GM13976 (cell line): ENCODE data around the gene ZNF469.

Experiments used
- DNase-seq: peaks from one replicate; pipeline ENCODE4 v3.0.0; 2012; ENCODE audit warnings: low spot score
- in situ Hi-C: fragments of 300-500 bp; cut with MboI; formaldehyde crosslinking; loops from one replicate; pipeline ENCODE4 v1.12.0; 2022; ENCODE audit warnings: low sequenced_read_pairs, mixed read lengths, inconsistent platforms; ENCODE audit not compliant: unreplicated experiment
- TF ChIP-seq, protein P1 (sequence below): IDR thresholded peaks from 2 replicates; pipeline ENCODE4 v1.5.1; 2012; ENCODE audit warnings: borderline replicate concordance, mild to moderate bottlenecking; ENCODE audit not compliant: insufficient read depth; ENCODE audit errors: extremely low read depth, missing control alignments, control extremely low read depth

Gene ZNF469

DNA sequence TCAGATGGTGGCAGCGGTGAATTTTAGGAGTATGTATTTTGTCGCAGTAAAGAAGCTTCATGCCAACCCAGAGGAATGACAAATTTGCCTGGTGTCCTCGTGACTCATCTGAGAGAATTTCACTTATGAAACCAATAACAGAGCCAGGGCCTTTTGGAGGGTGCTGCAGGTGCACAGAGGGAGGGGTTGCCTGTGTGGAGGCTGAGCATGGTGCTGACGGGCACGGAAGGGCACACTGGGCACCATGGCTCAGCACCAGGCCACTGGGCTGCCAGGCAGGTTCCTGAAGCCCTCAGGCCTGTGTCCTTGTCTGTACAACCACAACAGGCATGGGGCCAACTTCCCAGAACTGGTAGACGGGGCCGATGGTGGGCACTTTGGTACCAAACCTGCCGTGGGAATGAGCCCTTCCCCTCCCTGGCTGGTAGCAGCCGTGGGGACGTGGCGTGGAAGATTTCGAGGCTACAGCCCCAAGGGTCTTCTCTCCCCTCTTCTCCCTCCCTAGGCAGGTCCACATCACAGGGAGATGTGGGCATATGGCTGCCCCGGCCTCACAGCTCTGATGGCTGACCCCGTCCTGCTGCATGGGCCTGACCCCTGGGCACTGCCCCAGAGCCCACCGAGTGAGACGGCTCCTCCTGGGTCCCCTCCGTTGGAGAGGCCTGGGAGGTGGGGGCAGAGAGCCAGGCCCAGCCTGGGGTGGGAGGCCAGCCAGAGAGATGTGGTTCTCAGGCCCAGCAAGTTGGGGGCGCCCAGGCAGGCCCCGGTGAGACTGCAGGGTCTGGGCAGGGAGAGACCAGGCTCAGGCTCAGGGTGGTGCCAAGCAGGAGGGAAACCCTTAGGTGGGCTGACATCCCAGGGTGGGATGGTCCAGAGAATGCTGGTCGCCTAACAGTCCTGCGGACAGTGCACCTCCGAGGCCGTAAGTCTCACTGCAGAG, 30.2 kb upstream of the ZNF469 start:
- in situ Hi-C loops: no loop called here
- no peak for DNase-seq
- TF ChIP-seq, protein P1, sequence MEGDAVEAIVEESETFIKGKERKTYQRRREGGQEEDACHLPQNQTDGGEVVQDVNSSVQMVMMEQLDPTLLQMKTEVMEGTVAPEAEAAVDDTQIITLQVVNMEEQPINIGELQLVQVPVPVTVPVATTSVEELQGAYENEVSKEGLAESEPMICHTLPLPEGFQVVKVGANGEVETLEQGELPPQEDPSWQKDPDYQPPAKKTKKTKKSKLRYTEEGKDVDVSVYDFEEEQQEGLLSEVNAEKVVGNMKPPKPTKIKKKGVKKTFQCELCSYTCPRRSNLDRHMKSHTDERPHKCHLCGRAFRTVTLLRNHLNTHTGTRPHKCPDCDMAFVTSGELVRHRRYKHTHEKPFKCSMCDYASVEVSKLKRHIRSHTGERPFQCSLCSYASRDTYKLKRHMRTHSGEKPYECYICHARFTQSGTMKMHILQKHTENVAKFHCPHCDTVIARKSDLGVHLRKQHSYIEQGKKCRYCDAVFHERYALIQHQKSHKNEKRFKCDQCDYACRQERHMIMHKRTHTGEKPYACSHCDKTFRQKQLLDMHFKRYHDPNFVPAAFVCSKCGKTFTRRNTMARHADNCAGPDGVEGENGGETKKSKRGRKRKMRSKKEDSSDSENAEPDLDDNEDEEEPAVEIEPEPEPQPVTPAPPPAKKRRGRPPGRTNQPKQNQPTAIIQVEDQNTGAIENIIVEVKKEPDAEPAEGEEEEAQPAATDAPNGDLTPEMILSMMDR: no peak

- DNase-seq: no peak
- in situ Hi-C loops: no loop called here
- TF ChIP-seq, protein P1: no peak
Measured at GRCh38 chr16:88353232-88353631, 29.5 kb upstream of the ZNF469 start.

- in situ Hi-C loops: no loop called here
- no peak for DNase-seq
- TF ChIP-seq, protein P1: no peak
Measured at GRCh38 chr16:88353691-88354090, 29.1 kb upstream of the ZNF469 start.

DNA sequence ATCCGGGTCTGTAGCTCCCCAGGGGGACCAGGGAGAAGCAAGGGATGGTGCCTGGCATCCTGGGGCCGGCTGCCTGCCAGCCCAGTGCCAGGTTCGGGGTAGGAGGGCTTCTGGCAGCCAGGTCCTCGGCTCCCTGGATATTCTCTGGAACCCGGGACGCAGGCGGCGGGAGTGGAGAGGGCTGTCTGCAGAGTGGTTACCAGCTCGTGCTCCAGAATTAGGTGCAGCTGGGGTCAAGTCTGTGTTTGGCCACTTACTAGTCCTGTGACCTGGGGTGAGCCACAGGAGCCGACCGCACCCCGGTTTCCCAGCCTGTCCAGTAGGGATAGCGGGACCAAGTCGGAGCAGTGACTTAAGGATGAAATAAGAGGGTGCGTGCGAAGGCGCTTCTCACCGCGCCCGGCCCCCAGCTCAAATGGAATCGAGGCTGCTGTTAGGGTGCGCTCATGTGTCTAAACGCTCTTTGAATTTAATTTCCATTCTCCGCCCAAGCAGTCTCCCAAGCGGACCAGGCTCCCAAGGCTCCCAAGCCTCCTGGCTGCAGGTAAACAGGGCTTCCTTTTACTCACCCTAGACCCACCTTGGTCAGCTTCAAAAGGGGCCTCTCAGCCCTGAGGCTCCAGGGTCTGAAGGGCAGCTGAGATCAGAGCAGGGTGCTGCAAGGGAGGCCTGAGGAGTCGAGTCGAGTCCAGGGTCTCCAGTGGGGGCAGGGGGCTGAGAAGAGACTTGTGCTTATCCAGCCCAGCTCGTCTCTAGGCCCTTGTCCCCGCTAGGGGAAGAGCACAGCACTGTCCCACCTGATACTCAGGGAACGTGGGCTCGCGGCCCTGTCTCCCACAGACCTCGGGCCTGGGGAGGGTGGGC, 28.3 kb upstream of the ZNF469 start:
- in situ Hi-C loops: no loop called here
- TF ChIP-seq, protein P1: no peak
- no peak for DNase-seq

- TF ChIP-seq, protein P1: no peak
- in situ Hi-C loops: no loop called here
- DNase-seq: no peak
Measured at GRCh38 chr16:88355093-88355388, 27.7 kb upstream of the ZNF469 start.

- in situ Hi-C loops: no loop called here
Measured at GRCh38 chr16:88355389-88356123, 27.2 kb upstream of the ZNF469 start.

More at GRCh38 chr16:88355389-88356123, 27.2 kb upstream of the ZNF469 start:
- TF ChIP-seq, protein P1: no peak
- DNase-seq: no peak
